Kidney tubule cell (primary cell): ENCODE data around the gene CD83.

Experiments used
- DNase-seq: peaks from one replicate; pipeline ENCODE4 v3.0.0-alpha.2; 2018; ENCODE audit warnings: low spot score

Gene CD83

GRCh38 chr6:14123386-14124111 is 6.0 kb downstream of the CD83 start:
- no peak for DNase-seq

- DNase-seq, result no peak
Observed at GRCh38 chr6:14125346-14125745, 7.8 kb downstream of the CD83 start.

GRCh38 chr6:14126191-14126590 is 8.6 kb downstream of the CD83 start:
- DNase-seq, result no peak

- DNase-seq, result no peak
Observed at GRCh38 chr6:14127611-14128010, 10.0 kb downstream of the CD83 start.

GRCh38 chr6:14128012-14128411 is 10.4 kb downstream of the CD83 start:
- no peak for DNase-seq

- DNase-seq, result no peak
Observed at GRCh38 chr6:14128746-14129145, 11.2 kb downstream of the CD83 start.

GRCh38 chr6:14129575-14129974 is 12.0 kb downstream of the CD83 start:
- DNase-seq, result peak; percentile 76

- DNase-seq, result peak; percentile 83
Observed at GRCh38 chr6:14130435-14131075, 13.0 kb downstream of the CD83 start.

- no peak for DNase-seq
Observed at GRCh38 chr6:14131579-14131978, 14.0 kb downstream of the CD83 start.

- DNase-seq, result no peak
Observed at GRCh38 chr6:14132244-14132920, 14.8 kb downstream of the CD83 start.

GRCh38 chr6:14132921-14133275 is 15.3 kb downstream of the CD83 start:
- no peak for DNase-seq

- DNase-seq, result peak; percentile 87
Observed at GRCh38 chr6:14134211-14134910, 16.8 kb downstream of the CD83 start.

GRCh38 chr6:14135893-14136539 is 18.4 kb downstream of the CD83 start:
- DNase-seq, result no peak

- no peak for DNase-seq
Observed at GRCh38 chr6:14138701-14139215, 21.2 kb downstream of the CD83 start.

- DNase-seq, result no peak
Observed at GRCh38 chr6:14141351-14142062, 23.9 kb downstream of the CD83 start.

GRCh38 chr6:14142063-14142450 is 24.5 kb downstream of the CD83 start:
- DNase-seq, result no peak

GRCh38 chr6:14142511-14143223 is 25.1 kb downstream of the CD83 start:
- DNase-seq, result no peak

- DNase-seq, result no peak
Observed at GRCh38 chr6:14143305-14143704, 25.7 kb downstream of the CD83 start.

- peak; percentile 65 for DNase-seq
Observed at GRCh38 chr6:14144678-14145113, 27.1 kb downstream of the CD83 start.

GRCh38 chr6:14146506-14147096 is 29.0 kb downstream of the CD83 start:
- no peak for DNase-seq
